GM10847 (cell line): Measurements from ENCODE around the gene PEAK3.

Experiments
- POLR2A ChIP-seq: IDR thresholded peaks from 2 replicates; pipeline ENCODE4 v1.6.1; 2011; ENCODE audit not compliant: insufficient read length; ENCODE audit errors: extremely low read depth

The PEAK3 gene

GRCh38 chr19:2251106-2252054 lies 30.6 kb downstream of the PEAK3 start:
- no peak for TF ChIP-seq POLR2A

DNA sequence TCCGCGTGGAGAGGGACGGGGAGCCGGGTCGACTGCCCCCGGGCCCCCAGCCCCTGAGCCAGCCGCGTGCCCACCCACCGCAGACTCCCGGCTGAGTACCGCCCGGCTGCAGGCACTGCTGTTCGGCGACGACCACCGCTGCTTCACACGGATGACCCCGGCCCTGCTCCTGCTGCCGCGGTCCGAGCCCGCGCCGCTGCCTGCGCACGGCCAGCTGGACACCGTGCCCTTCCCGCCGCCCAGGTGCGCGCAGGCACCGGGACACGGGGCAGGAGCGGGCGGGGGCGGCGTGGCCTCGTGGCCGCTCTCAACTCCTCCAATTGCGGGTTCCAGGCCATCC lies 31.2 kb downstream of the PEAK3 start:
- no peak for TF ChIP-seq POLR2A

DNA sequence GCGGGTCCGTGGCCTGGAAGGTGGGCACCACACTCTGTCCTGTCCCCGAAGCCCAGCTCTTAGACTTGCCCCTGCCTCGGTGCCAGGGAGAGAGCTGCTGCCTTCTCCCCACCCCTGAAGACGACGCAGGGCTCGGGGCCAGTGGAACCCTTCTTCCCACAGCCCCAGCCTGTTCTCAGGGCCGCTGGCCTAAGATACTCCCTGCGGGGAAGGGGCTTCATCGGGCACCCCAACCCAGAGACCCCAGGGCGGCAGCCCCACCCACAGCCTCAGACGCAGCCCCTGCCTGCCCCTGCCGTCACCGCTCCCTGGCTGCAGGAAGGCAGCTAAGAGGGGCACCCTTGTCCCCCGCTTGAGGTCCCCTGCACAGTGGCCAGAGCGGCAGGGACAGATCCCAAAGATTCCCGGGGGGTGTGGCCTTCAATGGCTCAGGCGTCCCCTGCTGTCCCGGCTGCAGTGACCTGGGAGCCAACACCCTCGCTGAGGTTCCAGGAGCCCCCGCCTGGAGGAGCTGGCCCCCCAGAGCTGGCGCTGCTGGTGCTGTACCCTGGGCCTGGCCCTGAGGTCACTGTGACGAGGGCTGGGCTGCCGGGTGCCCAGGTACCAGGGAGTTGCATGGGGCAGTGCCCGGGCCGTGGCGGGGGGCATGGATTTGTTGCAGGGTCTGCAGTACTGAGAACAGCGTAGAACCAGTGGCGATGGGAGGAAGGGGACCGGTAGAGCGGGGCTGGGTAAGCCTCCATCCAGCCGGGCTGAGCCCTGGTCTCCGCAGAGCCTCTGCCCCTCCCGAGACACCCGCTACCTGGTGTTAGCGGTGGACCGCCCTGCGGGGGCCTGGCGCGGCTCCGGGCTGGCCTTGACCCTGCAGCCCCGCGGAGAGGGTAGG lies 31.9 kb downstream of the PEAK3 start:
- TF ChIP-seq POLR2A = no peak

- no peak for TF ChIP-seq POLR2A
These were observed 32.7 kb downstream of the PEAK3 start, which contains the start of gene AMH for GRCh38 chr19:2249010-2249866. Gene AMH (plus strand): TSS chr19:2249323. CDS start chr19:2249333, 10 bp downstream.

- TF ChIP-seq POLR2A = no peak
These were observed 33.6 kb downstream of the PEAK3 start for GRCh38 chr19:2248136-2249009.

GRCh38 chr19:2247433-2248101 lies 34.4 kb downstream of the PEAK3 start:
- no peak for TF ChIP-seq POLR2A

- no peak for TF ChIP-seq POLR2A
These were observed 35.1 kb downstream of the PEAK3 start for GRCh38 chr19:2246801-2247361.

- TF ChIP-seq POLR2A = no peak
These were observed 35.9 kb downstream of the PEAK3 start for GRCh38 chr19:2246014-2246620.

DNA sequence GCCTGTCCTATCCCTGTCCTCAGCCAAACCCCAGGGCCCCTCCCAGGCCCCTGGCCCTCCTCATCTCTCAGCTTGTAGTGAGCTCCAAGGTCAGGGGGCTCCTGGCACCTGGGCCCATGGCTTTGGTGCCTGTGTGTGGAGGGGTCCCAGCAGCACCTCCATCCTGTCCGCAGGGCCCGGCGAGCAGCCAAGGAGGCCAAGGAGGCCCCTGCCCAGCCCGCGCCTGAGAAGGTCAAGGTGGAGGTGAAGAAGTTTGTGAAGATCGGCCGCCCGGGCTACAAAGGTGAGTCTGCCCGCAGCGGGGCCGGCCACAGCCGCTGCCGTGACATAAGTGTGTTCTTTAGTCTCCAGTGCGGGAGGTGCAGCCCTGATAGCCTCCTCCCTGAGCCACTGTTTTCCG lies 36.7 kb downstream of the PEAK3 start:
- no peak for TF ChIP-seq POLR2A

GRCh38 chr19:2244486-2244885 lies 37.5 kb downstream of the PEAK3 start:
- TF ChIP-seq POLR2A = no peak

DNA sequence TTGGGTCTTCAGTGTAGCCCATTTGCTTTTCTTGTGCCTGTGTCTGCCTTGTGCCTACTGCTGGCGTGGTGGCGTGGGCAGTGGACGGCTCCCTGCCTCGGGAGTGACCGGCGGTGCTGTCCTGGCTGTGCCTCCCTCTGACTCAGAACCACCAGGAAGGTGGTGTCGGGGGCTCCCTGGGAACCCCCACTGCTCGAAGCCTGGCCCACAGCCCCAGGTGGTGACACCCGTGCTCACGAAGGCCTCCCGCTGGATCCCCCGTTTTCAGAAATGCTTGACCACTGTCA lies 37.9 kb downstream of the PEAK3 start:
- TF ChIP-seq POLR2A = no peak

GRCh38 chr19:2243274-2244124 lies 38.5 kb downstream of the PEAK3 start:
- TF ChIP-seq POLR2A = no peak
